Neural cell (in vitro differentiated cells): ENCODE results near the gene HSD3B1. TPM values are rescaled to one million over a fixed set of nuclear protein-coding genes. Genes with fewer than 3 reads are reported as not detected.

Source experiments
- H2AFZ ChIP-seq: fragments of 200-600, 300-800 bp; sonication (generic), shearing (Covaris generic); 2 replicates; pipeline ENCODE4 v1.6.0; 2014; ENCODE audit warnings: low read depth, mild to moderate bottlenecking, antibody characterized with exemption, low read length, moderate library complexity
- H3F3A ChIP-seq: fragments of 200-600 bp; shearing (Covaris generic); 2 replicates; pipeline ENCODE4 v1.6.1; 2016; ENCODE audit warnings: mild to moderate bottlenecking, moderate library complexity, mixed read lengths, antibody characterized with exemption, low read length; ENCODE audit not compliant: insufficient read depth, poor library complexity, severe bottlenecking
- H3K27ac ChIP-seq: fragments of 200-600, 300-800 bp; sonication (generic), shearing (Covaris generic); 2 replicates; pipeline ENCODE4 v1.5.1; 2014; ENCODE audit warnings: mild to moderate bottlenecking, low read length, moderate library complexity
- H3K27me3 ChIP-seq: fragments of 300-800, 200-600 bp; sonication (generic), shearing (Covaris generic); 2 replicates; pipeline ENCODE4 v1.6.0; 2014; ENCODE audit warnings: mild to moderate bottlenecking, low read depth, low read length, moderate library complexity; ENCODE audit not compliant: insufficient read depth
- H3K36me3 ChIP-seq: fragments of 300-800, 200-600 bp; sonication (generic), shearing (Covaris generic); 2 replicates; pipeline ENCODE4 v1.5.1; 2014; ENCODE audit warnings: mild to moderate bottlenecking, antibody characterized with exemption, low read length, moderate library complexity; ENCODE audit not compliant: insufficient read depth
- H3K4me2 ChIP-seq: fragments of 300-800, 200-600 bp; sonication (generic), shearing (Covaris generic); 2 replicates; pipeline ENCODE4 v1.6.0; 2014; ENCODE audit warnings: mild to moderate bottlenecking, low read length
- H3K4me3 ChIP-seq: fragments of 300-800, 200-600 bp; sonication (generic), shearing (Covaris generic); 2 replicates; pipeline ENCODE4 v1.5.1; 2014; ENCODE audit warnings: mild to moderate bottlenecking, low read length, moderate library complexity
- H3K79me2 ChIP-seq: fragments of 200-600 bp; shearing (Covaris generic); replicated peaks from 2 replicates; pipeline ENCODE4 v1.6.0; 2014; ENCODE audit warnings: mild to moderate bottlenecking, low read length, moderate library complexity; ENCODE audit not compliant: insufficient read depth
- H3K9ac ChIP-seq: fragments of 300-800, 200-600 bp; sonication (generic), shearing (Covaris generic); 2 replicates; pipeline ENCODE4 v1.6.1; 2016; ENCODE audit warnings: mild to moderate bottlenecking, low read length, mixed read lengths
- H3K9me2 ChIP-seq: fragments of 200-600 bp; shearing (Covaris generic); 2 replicates; pipeline ENCODE4 v1.6.1; 2016; ENCODE audit warnings: mild to moderate bottlenecking, low read length, mixed read lengths; ENCODE audit not compliant: insufficient read depth
- H3K9me3 ChIP-seq: fragments of 200-600, 300-800 bp; sonication (generic), shearing (Covaris generic); 2 replicates; pipeline ENCODE4 v1.6.1; 2016; ENCODE audit warnings: mild to moderate bottlenecking, mixed run types, low read length, moderate library complexity, mixed read lengths
- H4K20me1 ChIP-seq: fragments of 200-600 bp; shearing (Covaris generic); 2 replicates; pipeline ENCODE4 v1.6.1; 2016; ENCODE audit warnings: mild to moderate bottlenecking, mixed run types; ENCODE audit not compliant: insufficient read depth
- EP300 ChIP-seq: fragments of 450-650 bp; conservative IDR thresholded peaks from 2 replicates; pipeline ENCODE4 v1.6.1; 2014; ENCODE audit warnings: antibody characterized with exemption, mild to moderate bottlenecking, moderate library complexity; ENCODE audit not compliant: poor library complexity, severe bottlenecking
- EZH2 ChIP-seq: fragments of 200-600, 300-800 bp; shearing (Covaris generic), sonication (generic); IDR thresholded peaks from 2 replicates; pipeline ENCODE4 v1.6.1; 2014; ENCODE audit warnings: antibody characterized with exemption, low read length, borderline replicate concordance, mild to moderate bottlenecking; ENCODE audit not compliant: insufficient read depth, poor library complexity, severe bottlenecking
- MXI1 ChIP-seq: fragments of 450-650 bp; conservative IDR thresholded peaks from 2 replicates; pipeline ENCODE4 v1.6.1; 2014; ENCODE audit warnings: antibody characterized with exemption, mild to moderate bottlenecking; ENCODE audit not compliant: poor library complexity, severe bottlenecking
- POLR2AphosphoS5 ChIP-seq: IDR thresholded peaks from 2 replicates; pipeline ENCODE4 v1.6.1; 2012
- RAD21 ChIP-seq: fragments of 450-650 bp; conservative IDR thresholded peaks from 2 replicates; pipeline ENCODE4 v1.6.1; 2014; ENCODE audit warnings: antibody characterized with exemption, mild to moderate bottlenecking, moderate library complexity
- SMC3 ChIP-seq: fragments of 450-650 bp; conservative IDR thresholded peaks from 2 replicates; pipeline ENCODE4 v1.6.1; 2014; ENCODE audit warnings: antibody characterized with exemption, mild to moderate bottlenecking, moderate library complexity; ENCODE audit not compliant: poor library complexity
- TAF1 ChIP-seq: IDR thresholded peaks from 2 replicates; pipeline ENCODE4 v1.6.1; 2012; ENCODE audit warnings: low read depth
- polyA plus RNA-seq: library from polyadenylated mRNA; depleted of rRNA; stranded (reverse); fragments of >200 nt; gene quantifications from 2 replicates; pipeline ENCODE4 v1.2.3, GENCODE V29; 2014
- TF ChIP-seq, protein P1 (sequence below): IDR thresholded peaks from 2 replicates; pipeline ENCODE4 v1.6.1; 2012; ENCODE audit warnings: borderline replicate concordance
- TF ChIP-seq, protein P2 (sequence below): fragments of 450-650 bp; IDR thresholded peaks from 2 replicates; pipeline ENCODE4 v1.5.1; 2014; ENCODE audit warnings: antibody characterized with exemption, mild to moderate bottlenecking, moderate library complexity; ENCODE audit not compliant: poor library complexity, severe bottlenecking

HSD3B1 gene
- polyA plus RNA-seq, 1 donor from 2014 or later, result not detected

DNA sequence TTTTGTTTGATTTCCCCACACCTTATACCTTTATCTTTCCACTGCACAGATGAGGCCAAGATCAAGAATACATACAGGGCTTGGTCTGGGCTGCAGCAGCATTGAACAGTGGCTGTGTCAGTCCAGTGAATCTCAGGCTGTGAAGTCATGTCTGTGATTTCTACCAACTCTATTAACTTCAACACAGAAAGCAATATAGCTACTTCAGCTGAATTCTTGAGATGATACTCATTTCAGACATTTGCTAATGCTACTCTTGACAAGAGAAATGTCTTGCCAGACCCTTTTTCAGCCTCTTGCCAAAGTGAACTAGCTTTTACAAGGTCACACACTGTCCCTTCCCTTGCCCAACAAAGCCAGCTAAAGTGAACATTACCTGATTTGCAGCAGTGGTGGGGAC lies 25.1 kb upstream of the HSD3B1 start:
- Histone ChIP-seq H2AFZ (no peak overlapping the region), H3K9ac (no peak overlapping the region), H3K9me3 (no peaks in the 10 kb centered on the region), H3K4me3 (no peak overlapping the region), H3K27me3 (no peaks in the 10 kb centered on the region), H4K20me1 (no peaks in the 10 kb centered on the region), H3K27ac (no peak overlapping the region), H3K9me2 (no peaks in the 10 kb centered on the region), H3F3A (no peaks in the 10 kb centered on the region), H3K79me2 (no peaks in the 10 kb centered on the region), H3K36me3 (no peaks in the 10 kb centered on the region), H3K4me2 (no peak overlapping the region)
- TF ChIP-seq, protein P1, sequence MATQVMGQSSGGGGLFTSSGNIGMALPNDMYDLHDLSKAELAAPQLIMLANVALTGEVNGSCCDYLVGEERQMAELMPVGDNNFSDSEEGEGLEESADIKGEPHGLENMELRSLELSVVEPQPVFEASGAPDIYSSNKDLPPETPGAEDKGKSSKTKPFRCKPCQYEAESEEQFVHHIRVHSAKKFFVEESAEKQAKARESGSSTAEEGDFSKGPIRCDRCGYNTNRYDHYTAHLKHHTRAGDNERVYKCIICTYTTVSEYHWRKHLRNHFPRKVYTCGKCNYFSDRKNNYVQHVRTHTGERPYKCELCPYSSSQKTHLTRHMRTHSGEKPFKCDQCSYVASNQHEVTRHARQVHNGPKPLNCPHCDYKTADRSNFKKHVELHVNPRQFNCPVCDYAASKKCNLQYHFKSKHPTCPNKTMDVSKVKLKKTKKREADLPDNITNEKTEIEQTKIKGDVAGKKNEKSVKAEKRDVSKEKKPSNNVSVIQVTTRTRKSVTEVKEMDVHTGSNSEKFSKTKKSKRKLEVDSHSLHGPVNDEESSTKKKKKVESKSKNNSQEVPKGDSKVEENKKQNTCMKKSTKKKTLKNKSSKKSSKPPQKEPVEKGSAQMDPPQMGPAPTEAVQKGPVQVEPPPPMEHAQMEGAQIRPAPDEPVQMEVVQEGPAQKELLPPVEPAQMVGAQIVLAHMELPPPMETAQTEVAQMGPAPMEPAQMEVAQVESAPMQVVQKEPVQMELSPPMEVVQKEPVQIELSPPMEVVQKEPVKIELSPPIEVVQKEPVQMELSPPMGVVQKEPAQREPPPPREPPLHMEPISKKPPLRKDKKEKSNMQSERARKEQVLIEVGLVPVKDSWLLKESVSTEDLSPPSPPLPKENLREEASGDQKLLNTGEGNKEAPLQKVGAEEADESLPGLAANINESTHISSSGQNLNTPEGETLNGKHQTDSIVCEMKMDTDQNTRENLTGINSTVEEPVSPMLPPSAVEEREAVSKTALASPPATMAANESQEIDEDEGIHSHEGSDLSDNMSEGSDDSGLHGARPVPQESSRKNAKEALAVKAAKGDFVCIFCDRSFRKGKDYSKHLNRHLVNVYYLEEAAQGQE, result no peak
- TF ChIP-seq TAF1 (no peak), EZH2 (no peak), MXI1 (no peak), EP300 (no peak), SMC3 (no peak), RAD21 (no peak), POLR2AphosphoS5 (no peak)
- TF ChIP-seq, protein P2, sequence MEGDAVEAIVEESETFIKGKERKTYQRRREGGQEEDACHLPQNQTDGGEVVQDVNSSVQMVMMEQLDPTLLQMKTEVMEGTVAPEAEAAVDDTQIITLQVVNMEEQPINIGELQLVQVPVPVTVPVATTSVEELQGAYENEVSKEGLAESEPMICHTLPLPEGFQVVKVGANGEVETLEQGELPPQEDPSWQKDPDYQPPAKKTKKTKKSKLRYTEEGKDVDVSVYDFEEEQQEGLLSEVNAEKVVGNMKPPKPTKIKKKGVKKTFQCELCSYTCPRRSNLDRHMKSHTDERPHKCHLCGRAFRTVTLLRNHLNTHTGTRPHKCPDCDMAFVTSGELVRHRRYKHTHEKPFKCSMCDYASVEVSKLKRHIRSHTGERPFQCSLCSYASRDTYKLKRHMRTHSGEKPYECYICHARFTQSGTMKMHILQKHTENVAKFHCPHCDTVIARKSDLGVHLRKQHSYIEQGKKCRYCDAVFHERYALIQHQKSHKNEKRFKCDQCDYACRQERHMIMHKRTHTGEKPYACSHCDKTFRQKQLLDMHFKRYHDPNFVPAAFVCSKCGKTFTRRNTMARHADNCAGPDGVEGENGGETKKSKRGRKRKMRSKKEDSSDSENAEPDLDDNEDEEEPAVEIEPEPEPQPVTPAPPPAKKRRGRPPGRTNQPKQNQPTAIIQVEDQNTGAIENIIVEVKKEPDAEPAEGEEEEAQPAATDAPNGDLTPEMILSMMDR, result no peak

GRCh38 chr1:119482517-119483425 lies 24.2 kb upstream of the HSD3B1 start:
- H3K36me3 ChIP-seq, result no peaks in the 10 kb centered on the region

More at GRCh38 chr1:119482517-119483425, 24.2 kb upstream of the HSD3B1 start:
- Histone ChIP-seq H3K9me3 (no peaks in the 10 kb centered on the region), H3K4me2 (no peak overlapping the region), H3K4me3 (no peak overlapping the region), H3K27me3 (no peaks in the 10 kb centered on the region), H3K79me2 (no peaks in the 10 kb centered on the region), H3K27ac (no peak overlapping the region), H3K9me2 (no peaks in the 10 kb centered on the region), H3K9ac (no peak overlapping the region), H4K20me1 (no peaks in the 10 kb centered on the region), H2AFZ (no peak overlapping the region), H3F3A (no peaks in the 10 kb centered on the region)
- no peak for TF ChIP-seq SMC3
- TF ChIP-seq EZH2, result no peak
- TF ChIP-seq EP300, result no peak
- TF ChIP-seq, protein P1, result no peak
- no peak for TF ChIP-seq RAD21
- no peak for TF ChIP-seq MXI1
- TF ChIP-seq POLR2AphosphoS5, result no peak
- TF ChIP-seq TAF1, result no peak
- TF ChIP-seq, protein P2, result no peak
